ENCODE data around the gene EYA2.
"Not testable (repeated sequence)": the region's sequence is repeated elsewhere in the genome, so short reads cannot be mapped to it uniquely, and the experiment has no call there.

Gene EYA2

GRCh38 chr20:47175493-47175892, 280.9 kb downstream of the EYA2 start:
- DNase-seq (ENCODE audit: low read depth), result no peak

GRCh38 chr20:47176217-47176616, 281.6 kb downstream of the EYA2 start:
- DNase-seq (ENCODE audit: low read depth), result not testable (repeated sequence)

- DNase-seq (ENCODE audit: low read depth), result no peak
Measured at GRCh38 chr20:47178277-47178676, 283.6 kb downstream of the EYA2 start.

GRCh38 chr20:47178851-47179250, 284.2 kb downstream of the EYA2 start:
- DNase-seq (ENCODE audit: low read depth), result no peak

- DNase-seq (ENCODE audit: low read depth), result no peak
Measured at GRCh38 chr20:47179267-47179666, 284.6 kb downstream of the EYA2 start.

- DNase-seq (ENCODE audit: low read depth), result peak; percentile 88
Measured at GRCh38 chr20:47181056-47181862, 286.6 kb downstream of the EYA2 start.

- no peak for DNase-seq (ENCODE audit: low read depth)
Measured at GRCh38 chr20:47183367-47183766, 288.7 kb downstream of the EYA2 start.

GRCh38 chr20:47187450-47188195, 293.0 kb downstream of the EYA2 start:
- no peak for DNase-seq (ENCODE audit: low read depth)

- DNase-seq (ENCODE audit: low read depth), result no peak
Measured at GRCh38 chr20:47188540-47188939, 293.9 kb downstream of the EYA2 start.

GRCh38 chr20:47189060-47189459, 294.4 kb downstream of the EYA2 start:
- DNase-seq (ENCODE audit: low read depth), result no peak

- DNase-seq (ENCODE audit: low read depth), result peak; percentile 35
Measured at GRCh38 chr20:47191074-47191673, 296.5 kb downstream of the EYA2 start.

- DNase-seq (ENCODE audit: low read depth), result no peak
Measured at GRCh38 chr20:47191956-47192355, 297.3 kb downstream of the EYA2 start.

- DNase-seq (ENCODE audit: low read depth), result no peak
Measured at GRCh38 chr20:47195573-47195972, 300.9 kb downstream of the EYA2 start.

GRCh38 chr20:47196091-47197081, 301.7 kb downstream of the EYA2 start:
- peak; percentile 59 for DNase-seq (ENCODE audit: low read depth)

- peak; percentile 32 for DNase-seq (ENCODE audit: low read depth)
Measured at GRCh38 chr20:47198254-47198671, 303.6 kb downstream of the EYA2 start.

GRCh38 chr20:47198996-47199552, 304.4 kb downstream of the EYA2 start:
- DNase-seq (ENCODE audit: low read depth), result no peak

- no peak for DNase-seq (ENCODE audit: low read depth)
Measured at GRCh38 chr20:47201074-47201730, 306.6 kb downstream of the EYA2 start.

- DNase-seq (ENCODE audit: low read depth), result no peak
Measured at GRCh38 chr20:47202733-47203667, 308.4 kb downstream of the EYA2 start.

GRCh38 chr20:47204008-47204849, 309.6 kb downstream of the EYA2 start:
- peak; percentile 93 for DNase-seq (ENCODE audit: low read depth)

Measured in iris pigment epithelial cell (primary cell).